ENCODE measurements around the gene NOL12. TPM values are rescaled to one million over a fixed set of nuclear protein-coding genes. Genes with fewer than 3 reads are reported as not detected.

The NOL12 gene
- total RNA-seq, 1 experiment from 2014 or later, result 44.3 TPM

DNA sequence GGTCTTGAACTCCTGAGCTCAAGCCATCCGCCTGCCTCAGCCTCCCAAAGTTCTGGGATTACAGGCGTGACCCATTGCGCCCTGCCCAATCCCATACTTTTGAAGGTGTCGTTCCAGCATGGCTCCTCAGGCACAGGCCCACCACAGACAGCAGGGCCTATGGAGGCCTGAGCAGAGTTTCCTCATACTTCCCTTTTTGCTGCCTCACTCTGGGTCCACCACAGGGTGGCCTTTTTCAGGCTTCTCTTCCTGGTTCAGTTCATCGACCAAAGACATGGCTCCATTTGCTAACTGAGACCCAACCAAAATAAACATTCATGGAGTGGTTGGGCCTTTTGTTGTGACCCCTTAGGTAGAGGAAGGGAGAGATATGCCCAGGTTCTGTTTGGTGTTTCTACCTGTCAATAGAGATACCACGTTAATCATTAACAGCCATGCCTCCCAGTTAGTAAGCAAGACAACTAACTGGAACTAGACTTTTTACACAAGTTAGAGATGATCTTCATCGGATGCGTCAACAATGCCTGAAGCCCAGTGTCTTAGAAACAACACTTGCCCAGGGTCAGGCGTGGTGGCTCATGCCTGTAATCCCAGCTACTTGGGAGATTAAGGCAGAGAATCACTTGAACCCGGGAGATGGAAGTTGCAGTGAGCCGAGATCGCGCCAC, 45.8 kb downstream of the NOL12 start:
- no peak for DNase-seq
- no peak overlapping the region for H3K27ac ChIP-seq
- POLR2A ChIA-PET (ENCODE audit: unreplicated experiment), result no interaction called here
- no peaks in the 10 kb centered on the region for H3K27me3 ChIP-seq (ENCODE audit: insufficient read depth, low read depth)
- intact Hi-C loops (cut with micrococcal nuclease; ENCODE audit: unreplicated experiment), result no loop called here
- no peaks in the 10 kb centered on the region for H3K9me2 ChIP-seq (ENCODE audit: insufficient read depth)
- BruUV-seq (replicated peaks), result no TSS peak
- no peak overlapping the region for H3K4me3 ChIP-seq
- CTCF ChIA-PET, result interaction anchor here (0.7 kb wide), 2 partner anchors 56 to 67 kb away, joined by 3 to 5 read pairs; no protein-coding TSS in a partner anchor
- no peaks in the 10 kb centered on the region for H3K79me2 ChIP-seq (ENCODE audit: low read depth)
- no peak overlapping the region for H2AFZ ChIP-seq
- no peak overlapping the region for H3K4me2 ChIP-seq
- no peak for TF ChIP-seq EZH2 (IDR thresholded peaks at IDR 0.05; ENCODE audit: low read depth)
- TF ChIP-seq, protein P1, sequence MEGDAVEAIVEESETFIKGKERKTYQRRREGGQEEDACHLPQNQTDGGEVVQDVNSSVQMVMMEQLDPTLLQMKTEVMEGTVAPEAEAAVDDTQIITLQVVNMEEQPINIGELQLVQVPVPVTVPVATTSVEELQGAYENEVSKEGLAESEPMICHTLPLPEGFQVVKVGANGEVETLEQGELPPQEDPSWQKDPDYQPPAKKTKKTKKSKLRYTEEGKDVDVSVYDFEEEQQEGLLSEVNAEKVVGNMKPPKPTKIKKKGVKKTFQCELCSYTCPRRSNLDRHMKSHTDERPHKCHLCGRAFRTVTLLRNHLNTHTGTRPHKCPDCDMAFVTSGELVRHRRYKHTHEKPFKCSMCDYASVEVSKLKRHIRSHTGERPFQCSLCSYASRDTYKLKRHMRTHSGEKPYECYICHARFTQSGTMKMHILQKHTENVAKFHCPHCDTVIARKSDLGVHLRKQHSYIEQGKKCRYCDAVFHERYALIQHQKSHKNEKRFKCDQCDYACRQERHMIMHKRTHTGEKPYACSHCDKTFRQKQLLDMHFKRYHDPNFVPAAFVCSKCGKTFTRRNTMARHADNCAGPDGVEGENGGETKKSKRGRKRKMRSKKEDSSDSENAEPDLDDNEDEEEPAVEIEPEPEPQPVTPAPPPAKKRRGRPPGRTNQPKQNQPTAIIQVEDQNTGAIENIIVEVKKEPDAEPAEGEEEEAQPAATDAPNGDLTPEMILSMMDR (conservative IDR thresholded peaks at IDR 0.05), result no peak
- peaks cover 12% of the 10 kb centered on the region; the same call in 1 of the 2 replicates for H3K4me1 ChIP-seq (replicated peaks; ENCODE audit: insufficient read depth)
- H4K20me1 ChIP-seq (ENCODE audit: insufficient read depth), result no peaks in the 10 kb centered on the region
- H3K9me3 ChIP-seq (ENCODE audit: insufficient read depth, low read depth), result no peaks in the 10 kb centered on the region
- H3F3A ChIP-seq (ENCODE audit: insufficient read depth, low read depth), result peaks cover 18% of the 10 kb centered on the region
- no peaks in the 10 kb centered on the region for H3K36me3 ChIP-seq (ENCODE audit: low read depth)

DNA sequence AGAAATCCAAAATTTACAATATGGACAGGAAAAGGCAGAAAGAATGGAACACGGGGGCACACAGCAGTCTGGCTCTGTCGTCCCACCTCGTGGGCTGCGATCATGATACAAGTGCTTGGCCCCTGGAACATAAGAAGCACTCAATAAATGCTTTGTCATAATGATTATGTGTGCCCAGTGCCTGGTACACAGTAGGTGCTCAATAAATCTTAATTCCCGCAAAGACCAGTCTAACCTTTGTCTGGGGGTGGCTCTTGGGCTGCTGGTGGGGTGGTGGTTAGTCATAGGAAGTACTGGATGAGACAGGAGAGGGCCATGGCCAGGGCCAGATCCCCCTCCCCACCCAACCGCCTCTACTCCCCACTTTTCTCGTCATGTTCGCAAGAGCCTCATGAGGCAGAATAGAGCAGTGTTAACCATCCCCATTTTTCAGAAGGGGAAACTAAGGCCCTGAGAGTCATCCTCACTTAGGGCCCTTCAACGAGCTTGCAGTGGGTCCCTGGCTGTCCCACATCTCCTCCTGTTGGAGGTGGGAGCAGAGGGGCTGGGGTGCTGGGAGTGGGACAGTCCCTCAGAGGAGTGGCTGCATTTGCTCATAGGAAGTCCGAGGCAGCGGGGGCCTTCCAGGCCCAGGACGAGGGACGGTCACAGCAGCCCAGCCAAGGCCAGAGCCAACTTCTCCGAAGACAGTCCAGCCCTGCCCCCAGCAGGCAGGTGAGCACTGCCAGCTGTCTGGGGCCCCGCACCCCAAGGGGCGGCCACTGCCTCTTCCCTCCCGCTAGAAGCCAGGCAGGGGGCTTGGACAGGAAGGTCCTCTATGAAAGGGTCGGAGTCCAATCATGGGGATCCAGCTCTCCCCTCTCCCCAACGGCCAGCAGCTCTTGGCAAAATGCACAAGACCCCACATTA, 46.8 kb downstream of the NOL12 start:
- Histone ChIP-seq H3K4me3 (no peak overlapping the region), H3F3A (ENCODE audit: insufficient read depth, low read depth) (peaks cover 14% of the 10 kb centered on the region), H3K27ac (no peak overlapping the region), H3K79me2 (ENCODE audit: low read depth) (no peaks in the 10 kb centered on the region), H3K36me3 (ENCODE audit: low read depth) (no peaks in the 10 kb centered on the region), H3K27me3 (ENCODE audit: insufficient read depth, low read depth) (no peaks in the 10 kb centered on the region), H2AFZ (no peak overlapping the region), H3K4me2 (no peak overlapping the region), H3K9me3 (ENCODE audit: insufficient read depth, low read depth) (no peaks in the 10 kb centered on the region), H3K4me1 (replicated peaks; ENCODE audit: insufficient read depth) (peaks cover 7% of the 10 kb centered on the region; the same call in 1 of the 2 replicates), H3K9me2 (ENCODE audit: insufficient read depth) (no peaks in the 10 kb centered on the region), H4K20me1 (ENCODE audit: insufficient read depth) (no peaks in the 10 kb centered on the region)
- CTCF ChIA-PET, result no interaction called here
- DNase-seq, result peak in 1 of 2 experiments; percentile 13
- POLR2A ChIA-PET (ENCODE audit: unreplicated experiment), result interaction anchor here (0.6 to 0.7 kb wide), 2 partner anchors 75 to 1401 kb away, joined by 15 to 18 read pairs; no protein-coding TSS in a partner anchor
- intact Hi-C loops (cut with micrococcal nuclease; ENCODE audit: unreplicated experiment), result no loop called here
- no TSS peak for BruUV-seq (replicated peaks)
- TF ChIP-seq, protein P1 (conservative IDR thresholded peaks at IDR 0.05), result no peak
- no peak for TF ChIP-seq EZH2 (IDR thresholded peaks at IDR 0.05; ENCODE audit: low read depth)

- H3K79me2 ChIP-seq (ENCODE audit: low read depth), result no peaks in the 10 kb centered on the region
- H3K36me3 ChIP-seq (ENCODE audit: low read depth), result no peaks in the 10 kb centered on the region
- no peaks in the 10 kb centered on the region for H3K9me3 ChIP-seq (ENCODE audit: insufficient read depth, low read depth)
- no peak overlapping the region for H3K4me2 ChIP-seq
- H3F3A ChIP-seq (ENCODE audit: insufficient read depth, low read depth), result peaks cover 8% of the 10 kb centered on the region
- intact Hi-C loops (cut with micrococcal nuclease; ENCODE audit: unreplicated experiment), result no loop called here
- no peak overlapping the region for H3K4me3 ChIP-seq
- no peak overlapping the region for H3K27ac ChIP-seq
- TF ChIP-seq, protein P1 (conservative IDR thresholded peaks at IDR 0.05), result no peak
- TF ChIP-seq EZH2 (IDR thresholded peaks at IDR 0.05; ENCODE audit: low read depth), result no peak
- ChIA-PET POLR2A (ENCODE audit: unreplicated experiment) (interaction anchor here (0.7 kb wide), 1 partner anchor 1402 kb away, joined by 18 read pairs; no protein-coding TSS in a partner anchor), CTCF (interaction anchor here (0.9 kb wide), 1 partner anchor 91 kb away, joined by 3 read pairs; no protein-coding TSS in a partner anchor)
- no peaks in the 10 kb centered on the region for H3K9me2 ChIP-seq (ENCODE audit: insufficient read depth)
- no peaks in the 10 kb centered on the region for H4K20me1 ChIP-seq (ENCODE audit: insufficient read depth)
- no peaks in the 10 kb centered on the region for H3K27me3 ChIP-seq (ENCODE audit: insufficient read depth, low read depth)
- no TSS peak for BruUV-seq (replicated peaks)
- no peak overlapping the region for H2AFZ ChIP-seq
- no peaks in the 10 kb centered on the region for H3K4me1 ChIP-seq (replicated peaks; ENCODE audit: insufficient read depth)
- no peak for DNase-seq
Measured at GRCh38 chr22:37733625-37734401, 47.7 kb downstream of the NOL12 start.
